K562 treated with DMSO at 1 percent for 12 hours (cell line): ENCODE results near the gene ZNF341. TPM values are rescaled to one million over a fixed set of nuclear protein-coding genes. Genes with fewer than 3 reads are reported as not detected.

Experiments
- total RNA-seq: library from RNA; unstranded; fragments of 300-600 nt; gene quantifications from 2 replicates; pipeline ENCODE4 v1.2.3, GENCODE V29; 2022; ENCODE audit not compliant: insufficient read depth

The ZNF341 gene
- total RNA-seq: 1.8 and 3.3 TPM in 2 replicates

GRCh38 chr20:33731693-33732165 is at the start of gene ZNF341:
ZNF341 (plus strand) TSS chr20:33731996; CDS start chr20:33732022, 26 bp downstream.

DNA sequence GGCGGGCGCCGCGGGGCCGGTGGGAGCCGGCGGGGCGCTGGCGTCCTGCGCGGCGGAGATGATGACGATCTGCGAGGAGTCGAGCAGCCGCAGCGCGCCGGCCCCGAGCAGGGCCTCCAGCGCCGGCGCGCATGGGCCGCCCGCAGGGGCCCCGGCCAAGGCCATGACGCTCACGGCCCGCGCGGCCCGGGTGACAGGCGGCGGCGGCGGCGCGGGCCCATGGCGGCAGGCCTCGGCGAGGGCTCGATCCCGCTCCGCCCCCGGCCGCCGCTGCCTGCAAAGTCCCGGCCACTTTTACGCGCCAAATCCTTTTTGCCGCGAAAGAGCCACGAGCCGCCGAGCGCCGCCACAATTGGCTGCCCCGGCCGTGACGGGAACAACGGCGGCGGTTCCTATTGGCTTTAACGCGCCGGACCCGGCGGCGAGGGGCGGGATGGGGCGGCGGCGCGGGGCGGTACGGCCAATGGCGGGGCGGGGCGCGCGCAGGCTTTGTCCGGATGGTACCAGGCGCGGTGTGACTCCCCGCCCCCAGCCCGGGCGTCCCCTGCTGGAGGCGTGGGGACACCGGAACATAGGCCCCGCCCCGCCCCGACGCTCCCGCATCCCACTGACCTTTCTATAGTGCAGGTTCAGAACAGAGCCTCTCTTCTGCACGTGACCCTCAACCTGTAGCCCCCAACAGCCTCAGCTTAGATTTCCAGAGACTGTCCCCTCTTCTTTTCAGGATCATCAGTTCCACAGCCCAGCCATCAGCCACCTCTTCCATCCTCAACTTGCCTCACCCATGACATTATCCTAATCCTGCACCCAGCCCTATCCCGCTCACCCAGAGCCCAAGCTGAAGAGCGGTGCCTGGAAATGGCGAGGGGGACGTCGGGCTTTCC is 45.5 kb upstream of the ZNF341 start, which contains the start of gene E2F1:
TSS of gene E2F1 (minus strand) at position 286 of the 884 bp plus-strand sequence. CDS start at position 165, 121 bp downstream.

GRCh38 chr20:33719989-33720709 is 11.6 kb upstream of the ZNF341 start, which contains the start of gene PXMP4:
PXMP4 (minus strand) TSS chr20:33720310; CDS start chr20:33720207, 103 bp downstream.

DNA sequence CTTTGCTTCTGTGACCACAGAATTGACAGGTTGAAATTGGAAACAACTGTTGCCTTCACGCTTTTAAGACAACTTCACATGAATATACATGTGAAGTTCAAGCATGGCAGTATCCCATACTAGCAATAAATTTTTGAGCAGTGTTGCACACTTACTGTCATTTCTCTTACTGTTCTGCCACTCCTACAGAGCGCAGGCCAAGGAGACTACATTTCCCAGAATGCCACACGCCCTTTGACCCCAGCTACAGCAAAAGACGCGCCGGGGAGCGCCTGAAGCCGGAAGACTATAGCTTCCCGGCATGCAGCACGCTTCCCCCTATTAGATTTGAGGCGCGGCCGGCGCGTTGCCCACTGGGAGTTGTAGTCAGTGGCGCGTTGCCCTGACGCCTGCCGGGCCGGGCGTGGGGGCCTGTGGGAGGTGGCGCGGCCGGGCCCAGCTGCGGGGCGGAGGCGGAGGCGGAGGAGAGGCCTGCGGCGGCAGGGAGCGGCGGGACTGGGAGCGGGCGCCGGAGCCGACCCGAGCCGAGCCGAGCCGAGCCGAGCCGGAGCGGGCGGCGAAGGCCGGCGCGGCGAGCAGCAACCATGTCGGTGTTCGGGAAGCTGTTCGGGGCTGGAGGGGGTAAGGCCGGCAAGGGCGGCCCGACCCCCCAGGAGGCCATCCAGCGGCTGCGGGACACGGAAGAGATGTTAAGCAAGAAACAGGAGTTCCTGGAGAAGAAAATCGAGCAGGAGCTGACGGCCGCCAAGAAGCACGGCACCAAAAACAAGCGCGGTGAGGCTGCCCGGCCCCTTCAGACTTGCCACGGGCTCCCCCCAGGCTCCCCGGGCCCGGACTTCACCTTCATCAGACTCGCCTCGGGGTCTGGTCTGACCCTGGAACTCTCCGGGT is 79.3 kb downstream of the ZNF341 start, which contains the start of gene CHMP4B:
TSS of gene CHMP4B (plus strand) at position 464 of the 891 bp plus-strand sequence. CDS start at position 585, 121 bp downstream.

Other genes starting within 250 kb of the ZNF341 start
- gene CBFA2T2, start 241.9 kb upstream of the ZNF341 start, total RNA-seq: 6.1 and 27.2 TPM in 2 replicates
- 0.56 TPM in 1 of 2 replicates, not detected in the other for gene C20orf144, start 69.7 kb upstream of the ZNF341 start, total RNA-seq
- gene ACTL10, start 65.1 kb upstream of the ZNF341 start, total RNA-seq: not detected in 2 replicates
- 41.9 and 55.4 TPM in 2 replicates for gene NECAB3, start 57.6 kb upstream of the ZNF341 start, total RNA-seq
- 45.0 and 49.3 TPM in 2 replicates for gene E2F1, start 45.6 kb upstream of the ZNF341 start, total RNA-seq
- gene PXMP4, start 11.7 kb upstream of the ZNF341 start, total RNA-seq: 5.8 and 14.3 TPM in 2 replicates
- 75.4 and 76.2 TPM in 2 replicates for gene CHMP4B, start 79.4 kb downstream of the ZNF341 start, total RNA-seq